GM12878 (cell line): ENCODE results near the gene ZNF804B. TPM values are rescaled to one million over a fixed set of nuclear protein-coding genes. Genes with fewer than 3 reads are reported as not detected.

Experiments
- ATAC-seq: fragments of 200-7000 bp; cut with Tn5 transposase; 3 replicates; pipeline ENCODE4 v1.9.1; 2020; ENCODE audit warnings: mild to moderate bottlenecking, moderate library complexity
- BruUV-seq: library from RNA; stranded (reverse); fragments of 400-500 nt; replicated peaks from 2 replicates; lab custom pipeline; 2021; lab: Mats Ljungman, UMichigan
- CTCF ChIA-PET: fragments of 300-600 bp; sonication (Branson Sonifier 250); formaldehyde crosslinking; extraction: SDS; loops from one replicate; lab custom pipeline; 2021; ENCODE audit warnings: inconsistent platforms; lab: Yijun Ruan, JAX
- POLR2A ChIA-PET: fragments of 350-600 bp; formaldehyde crosslinking; extraction: SDS; loops from one replicate; lab custom pipeline; 2021; ENCODE audit warnings: inconsistent platforms; lab: Charles Lee
- RAD21 ChIA-PET: fragments of 300-600 bp; sonication (Branson Sonifier 250); formaldehyde crosslinking; loops from one replicate; lab custom pipeline; 2023; ENCODE audit warnings: antibody characterized with exemption; ENCODE audit not compliant: unreplicated experiment; lab: Charles Lee
- SMC1A ChIA-PET: fragments of 300-600 bp; sonication (Branson Sonifier 250); formaldehyde crosslinking; loops from one replicate; lab custom pipeline; 2023; ENCODE audit not compliant: unreplicated experiment, uncharacterized antibody; lab: Charles Lee
- DNase-seq: peaks from one replicate; pipeline ENCODE4 v3.0.0-alpha.2; 2011; ENCODE audit warnings: low read depth, low spot score
- FAIRE-seq: peaks from 3 replicates; lab custom pipeline; 2011; peaks lifted over from hg19 to GRCh38; lab: Jason Lieb, UNC
- H2AFZ ChIP-seq: 2 replicates; pipeline ENCODE4 v1.6.0; 2011; ENCODE audit warnings: low read depth, low read length, control low read depth; ENCODE audit not compliant: control insufficient read depth
- H3K27ac ChIP-seq: 2 replicates; pipeline ENCODE4 v1.5.1; 2011; ENCODE audit warnings: control low read depth; ENCODE audit not compliant: control insufficient read depth, insufficient read depth
- H3K27me3 ChIP-seq, 2 experiments: replicated peaks in 1 of 2; 2 replicates each; pipeline versions ENCODE4 v1.6.0 to v1.6.1; 2011; ENCODE audit warnings: low read length in 1 of 2; ENCODE audit not compliant: control insufficient read depth in 2 of 2, insufficient read depth in 2 of 2
- H3K36me3 ChIP-seq, 2 experiments: 2 replicates each; pipeline ENCODE4 v1.5.1; 2011; ENCODE audit warnings: low read length in 1 of 2; ENCODE audit not compliant: control insufficient read depth in 2 of 2, insufficient read depth in 2 of 2
- H3K4me1 ChIP-seq: 2 replicates; pipeline ENCODE4 v1.6.1; 2011; ENCODE audit warnings: mild to moderate bottlenecking, low read length, moderate library complexity, mixed read lengths; ENCODE audit not compliant: control insufficient read depth, insufficient read depth
- H3K4me2 ChIP-seq: 2 replicates; pipeline ENCODE4 v1.6.0; 2011; ENCODE audit warnings: control low read depth; ENCODE audit not compliant: control insufficient read depth, insufficient read depth
- H3K4me3 ChIP-seq: fragments of 200-600 bp; sonication (generic); 2 replicates; pipeline ENCODE4 v1.5.1; 2016
- H3K79me2 ChIP-seq: 2 replicates; pipeline ENCODE4 v1.6.0; 2011; ENCODE audit warnings: low read length; ENCODE audit not compliant: control insufficient read depth, insufficient read depth
- H3K9ac ChIP-seq: 2 replicates; pipeline ENCODE4 v1.8.0; 2011; ENCODE audit warnings: low read length, control low read depth, mixed read lengths; ENCODE audit not compliant: control insufficient read depth, insufficient read depth
- H3K9me3 ChIP-seq: replicated peaks from 3 replicates; pipeline ENCODE4 v1.5.1; 2011; ENCODE audit warnings: mild to moderate bottlenecking, low read length; ENCODE audit not compliant: control insufficient read depth, insufficient read depth
- H4K20me1 ChIP-seq: 2 replicates; pipeline ENCODE4 v1.6.0; 2011; ENCODE audit not compliant: control insufficient read depth, insufficient read depth
- GATAD2B ChIP-seq: fragments of 450-650 bp; conservative IDR thresholded peaks from 2 replicates; pipeline ENCODE4 v1.6.1; 2017; ENCODE audit warnings: low read depth, mild to moderate bottlenecking, moderate library complexity
- HDGF ChIP-seq: fragments of 450-650 bp; IDR thresholded peaks from 2 replicates; pipeline ENCODE4 v1.6.1; 2016; ENCODE audit warnings: antibody characterized with exemption
- HSF1 ChIP-seq: fragments of 150-350 bp; IDR thresholded peaks from 2 replicates; pipeline ENCODE4 v1.6.1; 2014; ENCODE audit warnings: mild to moderate bottlenecking, low read depth, low read length
- MAX ChIP-seq: IDR thresholded peaks from 2 replicates; pipeline ENCODE4 v1.6.1; 2012; ENCODE audit warnings: low read depth, low read length, improper control_type of control experiment
- NFYA ChIP-seq: IDR thresholded peaks from 2 replicates; pipeline ENCODE4 v1.6.1; 2011; ENCODE audit warnings: low read depth, mild to moderate bottlenecking, low read length, improper control_type of control experiment, borderline replicate concordance
- PBX3 ChIP-seq: IDR thresholded peaks from 2 replicates; pipeline ENCODE4 v1.6.1; 2011; ENCODE audit warnings: mild to moderate bottlenecking, low read depth, low read length, moderate library complexity; ENCODE audit not compliant: insufficient replicate concordance
- RAD21 ChIP-seq: IDR thresholded peaks from 2 replicates; pipeline ENCODE4 v1.6.1; 2011; ENCODE audit warnings: mild to moderate bottlenecking, low read depth, low read length, moderate library complexity; ENCODE audit not compliant: insufficient read depth
- ZNF384 ChIP-seq: IDR thresholded peaks from 2 replicates; pipeline ENCODE4 v1.6.1; 2012; ENCODE audit warnings: low read depth, mild to moderate bottlenecking, low read length, improper control_type of control experiment, borderline replicate concordance
- ZSCAN29 ChIP-seq: fragments of 450-650 bp; IDR thresholded peaks from 2 replicates; pipeline ENCODE4 v1.6.1; 2017; ENCODE audit warnings: mild to moderate bottlenecking, moderate library complexity
- WGBS: methylation state at CpG from one replicate; pipeline ENCODE4 v1.1.6; 2016; ENCODE audit warnings: low lambda C conversion rate; ENCODE audit not compliant: insufficient replicate concordance, insufficient coverage; ENCODE audit errors: missing lambda C conversion rate; 5-methylcytosine and 5-hydroxymethylcytosine counted together
- in situ Hi-C: fragments of 300-500 bp; cut with MboI; formaldehyde crosslinking; loops from 9 replicates; pipeline ENCODE4 v1.14.3; 2018; ENCODE audit warnings: mixed read lengths
- intact Hi-C: fragments of 100-400 bp; cut with micrococcal nuclease; formaldehyde crosslinking; loops from one replicate; pipeline ENCODE4 v1.14.2; 2022; ENCODE audit not compliant: unreplicated experiment
- polyA plus RNA-seq, 11 experiments: library from polyadenylated mRNA; depleted of rRNA in 4 of 11; unstranded in 6 of 11; stranded (reverse) in 5 of 11; fragments of >200 nt; fragmentation: Nextera tagmentation in 4 of 11; fragmentation: Illumina TruSeq in 1 of 11; extraction: Ambion mirVana in 4 of 11; extraction: Trizol in 1 of 11; gene quantifications; 1 replicate in 1 of 11; 2 replicates in 10 of 11; pipeline versions ENCODE4 v1.2.1 to v1.2.3, GENCODE V29; 2011 to 2016; ENCODE audit warnings: inconsistent platforms in 2 of 11, missing spikeins in 2 of 11, low read depth in 1 of 11
- total RNA-seq, 4 experiments: library from RNA; depleted of rRNA in 3 of 4; stranded (reverse); fragments of >200 nt in 3 of 4; fragmentation: Illumina TruSeq in 1 of 4; extraction: Trizol in 1 of 4; gene quantifications; 2 replicates each; pipeline versions ENCODE4 v1.2.1 to v1.2.3, GENCODE V29; 2013 to 2021

The ZNF804B gene
- total and polyA plus RNA-seq, 10 of the 15 experiments (the other 5 are each of a cell fraction or from before 2014, with no cell fraction given) = not detected

DNA sequence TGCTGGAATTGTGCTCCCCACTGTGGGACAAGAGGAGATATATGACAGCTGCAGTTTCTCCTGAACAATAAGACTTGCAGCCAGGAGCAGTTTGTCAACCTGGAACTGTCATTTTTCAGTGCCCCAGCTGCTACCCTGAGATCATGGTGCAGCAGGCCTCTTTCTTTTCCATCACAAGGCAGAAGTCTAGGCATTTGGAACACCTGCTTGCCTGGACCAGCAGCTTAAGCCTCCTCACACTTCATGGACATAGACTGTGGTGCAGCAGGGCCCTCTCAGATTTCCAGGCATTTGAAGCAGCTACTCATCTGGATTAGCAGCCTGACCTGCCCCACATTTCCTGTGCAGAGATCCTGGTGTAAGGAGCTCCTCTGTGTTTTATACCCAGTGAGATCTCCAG, 486.7 kb downstream of the ZNF804B start (continued):
- TF ChIP-seq PBX3 = no peak

GRCh38 chr7:89247207-89247606, 487.7 kb downstream of the ZNF804B start:
- ATAC-seq = peak; percentile 45; the same call in 2 of the 3 replicates
- H3K4me3 ChIP-seq = no peak overlapping the region
- intact Hi-C loops (no loop called here), in situ Hi-C loops (no loop called here)
- H3K9ac ChIP-seq = no peak overlapping the region
- SMC1A ChIA-PET = no interaction called here
- BruUV-seq = no TSS peak
- RAD21 ChIA-PET = no interaction called here
- H3K27me3 ChIP-seq = no peaks in the 10 kb centered on the region
- no peaks in the 10 kb centered on the region for H3K9me3 ChIP-seq
- POLR2A ChIA-PET = no interaction called here
- no peaks in the 10 kb centered on the region for H3K4me1 ChIP-seq
- no peaks in the 10 kb centered on the region for H3K36me3 ChIP-seq
- CTCF ChIA-PET = no interaction called here
- TF ChIP-seq HDGF (no peak), PBX3 (no peak)
- H4K20me1 ChIP-seq = no peaks in the 10 kb centered on the region
- H3K79me2 ChIP-seq = no peaks in the 10 kb centered on the region
- H2AFZ ChIP-seq = no peak overlapping the region
- DNase-seq = no peak
- no peak overlapping the region for H3K4me2 ChIP-seq
- 12% methylated on average over 3 of the region's 3 CpGs for WGBS
- FAIRE-seq = no peak
- no peak overlapping the region for H3K27ac ChIP-seq

DNA sequence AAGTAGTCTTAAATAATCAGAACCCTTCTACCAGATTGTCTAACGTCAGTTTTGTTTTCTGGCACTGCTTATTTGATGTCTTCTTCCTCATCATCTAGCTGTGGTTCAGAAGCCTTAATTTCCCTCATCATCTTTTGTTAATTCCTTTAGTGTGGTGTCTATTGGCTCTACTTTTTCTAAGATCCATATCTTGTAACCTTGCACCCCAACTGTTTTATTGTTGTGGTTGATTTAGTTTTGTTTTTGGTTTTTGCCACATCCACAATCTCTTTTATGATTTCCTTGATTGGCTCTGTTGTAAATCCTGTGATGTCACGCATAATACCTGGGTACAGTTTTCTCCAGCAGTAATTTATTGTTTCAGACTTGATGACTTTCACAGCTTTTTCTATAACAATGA, 499.6 kb downstream of the ZNF804B start:
- intact Hi-C loops = no loop called here
- ATAC-seq (no peak), FAIRE-seq (no peak), DNase-seq (no peak)
- no peak overlapping the region for H3K27ac ChIP-seq
- no peaks in the 10 kb centered on the region for H3K36me3 ChIP-seq
- ChIA-PET SMC1A (no interaction called here), CTCF (no interaction called here), POLR2A (no interaction called here), RAD21 (no interaction called here)
- H3K9me3 ChIP-seq = no peaks in the 10 kb centered on the region
- H3K79me2 ChIP-seq = no peaks in the 10 kb centered on the region
- H3K4me3 ChIP-seq = no peak overlapping the region
- WGBS = 0% methylated on average over 2 of the region's 2 CpGs
- no peak overlapping the region for H3K9ac ChIP-seq
- BruUV-seq = no TSS peak
- H4K20me1 ChIP-seq = no peaks in the 10 kb centered on the region
- H2AFZ ChIP-seq = no peak overlapping the region
- H3K27me3 ChIP-seq = no peaks in the 10 kb centered on the region
- H3K4me2 ChIP-seq = no peak overlapping the region
- in situ Hi-C loops = no loop called here
- no peaks in the 10 kb centered on the region for H3K4me1 ChIP-seq
- TF ChIP-seq ZNF384 (no peak), RAD21 (no peak), MAX (no peak), PBX3 (no peak), HSF1 (no peak), NFYA (no peak), GATAD2B (no peak), ZSCAN29 (no peak)
